ENCODE data around the gene RARS1. TPM values are rescaled to one million over a fixed set of nuclear protein-coding genes. Genes with fewer than 3 reads are reported as not detected.

Gene RARS1
- total RNA-seq, 1 experiment from 2014 or later = 105 TPM

DNA sequence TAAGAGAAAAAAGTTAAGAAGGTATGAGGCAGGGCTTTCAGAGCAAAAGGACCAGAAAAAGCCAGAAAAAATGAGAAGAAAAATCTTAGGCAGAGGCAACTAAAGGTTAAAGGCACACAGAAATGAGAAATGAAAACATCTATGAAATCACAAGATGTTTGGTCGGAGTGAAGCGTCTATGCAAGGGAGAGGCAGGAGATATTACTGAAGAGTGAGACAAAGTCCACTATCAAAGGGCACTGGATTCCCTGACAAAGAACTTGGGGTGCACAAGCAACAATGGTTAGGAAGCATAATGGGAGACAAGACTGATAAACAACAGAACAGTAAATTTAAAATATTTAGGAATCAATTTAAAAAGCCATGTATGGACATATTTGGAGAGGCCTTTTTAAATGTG lies 76.0 kb downstream of the RARS1 start:
- TF ChIP-seq EZH2 (IDR thresholded peaks at IDR 0.05; ENCODE audit: borderline replicate concordance, low read depth, low read length, poor library complexity, severe bottlenecking) = no peak
- TF ChIP-seq, protein P1, sequence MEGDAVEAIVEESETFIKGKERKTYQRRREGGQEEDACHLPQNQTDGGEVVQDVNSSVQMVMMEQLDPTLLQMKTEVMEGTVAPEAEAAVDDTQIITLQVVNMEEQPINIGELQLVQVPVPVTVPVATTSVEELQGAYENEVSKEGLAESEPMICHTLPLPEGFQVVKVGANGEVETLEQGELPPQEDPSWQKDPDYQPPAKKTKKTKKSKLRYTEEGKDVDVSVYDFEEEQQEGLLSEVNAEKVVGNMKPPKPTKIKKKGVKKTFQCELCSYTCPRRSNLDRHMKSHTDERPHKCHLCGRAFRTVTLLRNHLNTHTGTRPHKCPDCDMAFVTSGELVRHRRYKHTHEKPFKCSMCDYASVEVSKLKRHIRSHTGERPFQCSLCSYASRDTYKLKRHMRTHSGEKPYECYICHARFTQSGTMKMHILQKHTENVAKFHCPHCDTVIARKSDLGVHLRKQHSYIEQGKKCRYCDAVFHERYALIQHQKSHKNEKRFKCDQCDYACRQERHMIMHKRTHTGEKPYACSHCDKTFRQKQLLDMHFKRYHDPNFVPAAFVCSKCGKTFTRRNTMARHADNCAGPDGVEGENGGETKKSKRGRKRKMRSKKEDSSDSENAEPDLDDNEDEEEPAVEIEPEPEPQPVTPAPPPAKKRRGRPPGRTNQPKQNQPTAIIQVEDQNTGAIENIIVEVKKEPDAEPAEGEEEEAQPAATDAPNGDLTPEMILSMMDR (conservative IDR thresholded peaks at IDR 0.05; ENCODE audit: low read depth, low read length) = no peak
- POLR2A ChIA-PET (ENCODE audit: low non-redundant PET) = no interaction called here
- Histone ChIP-seq H3K27ac (ENCODE audit: low read depth, low read length, poor library complexity, severe bottlenecking) (no peak overlapping the region), H3K27me3 (replicated peaks; ENCODE audit: insufficient read depth, low read depth, low read length, poor library complexity) (no peaks in the 10 kb centered on the region), H3K4me3 (ENCODE audit: low read depth, low read length, poor library complexity, severe bottlenecking) (no peak overlapping the region), H3K9me3 (ENCODE audit: low read depth, low read length, poor library complexity, severe bottlenecking) (no peaks in the 10 kb centered on the region), H3K36me3 (ENCODE audit: insufficient read depth, low read length, poor library complexity, severe bottlenecking) (peaks cover 80% of the 10 kb centered on the region), H3K4me1 (ENCODE audit: insufficient read depth, low read length, poor library complexity, severe bottlenecking) (no peaks in the 10 kb centered on the region)
- CTCF ChIA-PET = no interaction called here
- BruUV-seq (replicated peaks) = no TSS peak
- DNase-seq (ENCODE audit: low spot score) = no peak
- intact Hi-C loops (cut with micrococcal nuclease; ENCODE audit: unreplicated experiment) = no loop called here

GRCh38 chr5:168563959-168564358 lies 77.7 kb downstream of the RARS1 start:
- Histone ChIP-seq H3K36me3 (ENCODE audit: insufficient read depth, low read length, poor library complexity, severe bottlenecking) (peaks cover 78% of the 10 kb centered on the region), H3K4me1 (ENCODE audit: insufficient read depth, low read length, poor library complexity, severe bottlenecking) (no peaks in the 10 kb centered on the region), H3K9me3 (ENCODE audit: low read depth, low read length, poor library complexity, severe bottlenecking) (no peaks in the 10 kb centered on the region), H3K27ac (ENCODE audit: low read depth, low read length, poor library complexity, severe bottlenecking) (no peak overlapping the region), H3K27me3 (replicated peaks; ENCODE audit: insufficient read depth, low read depth, low read length, poor library complexity) (no peaks in the 10 kb centered on the region), H3K4me3 (ENCODE audit: low read depth, low read length, poor library complexity, severe bottlenecking) (no peak overlapping the region)
- BruUV-seq (replicated peaks) = no TSS peak
- no peak for DNase-seq (ENCODE audit: low spot score)
- CTCF ChIA-PET = no interaction called here
- TF ChIP-seq, protein P1 (conservative IDR thresholded peaks at IDR 0.05; ENCODE audit: low read depth, low read length) = no peak
- TF ChIP-seq EZH2 (IDR thresholded peaks at IDR 0.05; ENCODE audit: borderline replicate concordance, low read depth, low read length, poor library complexity, severe bottlenecking) = no peak
- POLR2A ChIA-PET (ENCODE audit: low non-redundant PET) = no interaction called here
- intact Hi-C loops (cut with micrococcal nuclease; ENCODE audit: unreplicated experiment) = no loop called here

- H3K36me3 ChIP-seq (ENCODE audit: insufficient read depth, low read length, poor library complexity, severe bottlenecking) = peaks cover 35% of the 10 kb centered on the region
- TF ChIP-seq EZH2 (IDR thresholded peaks at IDR 0.05; ENCODE audit: borderline replicate concordance, low read depth, low read length, poor library complexity, severe bottlenecking) = no peak
- TF ChIP-seq, protein P1 (conservative IDR thresholded peaks at IDR 0.05; ENCODE audit: low read depth, low read length) = no peak
- intact Hi-C loops (cut with micrococcal nuclease; ENCODE audit: unreplicated experiment) = no loop called here
- ChIA-PET POLR2A (ENCODE audit: low non-redundant PET) (no interaction called here), CTCF (no interaction called here)
- no peaks in the 10 kb centered on the region for H3K9me3 ChIP-seq (ENCODE audit: low read depth, low read length, poor library complexity, severe bottlenecking)
- H3K4me3 ChIP-seq (ENCODE audit: low read depth, low read length, poor library complexity, severe bottlenecking) = no peak overlapping the region
- H3K27ac ChIP-seq (ENCODE audit: low read depth, low read length, poor library complexity, severe bottlenecking) = no peak overlapping the region
- BruUV-seq (replicated peaks) = no TSS peak
- no peaks in the 10 kb centered on the region for H3K4me1 ChIP-seq (ENCODE audit: insufficient read depth, low read length, poor library complexity, severe bottlenecking)
- H3K27me3 ChIP-seq (replicated peaks; ENCODE audit: insufficient read depth, low read depth, low read length, poor library complexity) = no peaks in the 10 kb centered on the region
- no peak for DNase-seq (ENCODE audit: low spot score)
Measured at GRCh38 chr5:168568738-168569137, 82.5 kb downstream of the RARS1 start.

Small RNA genes within 50 kb of the gene (microRNA-seq; reads per million reads assigned to microRNA genes)
- not detected for gene MIR103A1
- not detected for gene MIR103B1

Other genes with a start within 250 kb of the RARS1 start
- gene WWC1, start 194.8 kb upstream of the RARS1 start, total RNA-seq (2021) = 8.2 and 8.8 TPM in 2 replicates
- gene FBLL1, start 42.8 kb downstream of the RARS1 start, total RNA-seq (2021) = 0.45 and 1.0 TPM in 2 replicates
- gene PANK3, start 92.9 kb downstream of the RARS1 start, total RNA-seq (2021) = 79.2 and 87.9 TPM in 2 replicates